ENCODE measurements around the gene CSTA. TPM values are rescaled to one million over a fixed set of nuclear protein-coding genes. Genes with fewer than 3 reads are reported as not detected.

Gene CSTA
- total RNA-seq, 1 donor from 2014 or later: not detected

GRCh38 chr3:122353215-122353614, 28.2 kb downstream of the CSTA start:
- Mint-ChIP-seq H3K36me3 (ENCODE audit: low read depth) (no peaks in the 10 kb centered on the region), H3K4me3 (no peak overlapping the region)

DNA sequence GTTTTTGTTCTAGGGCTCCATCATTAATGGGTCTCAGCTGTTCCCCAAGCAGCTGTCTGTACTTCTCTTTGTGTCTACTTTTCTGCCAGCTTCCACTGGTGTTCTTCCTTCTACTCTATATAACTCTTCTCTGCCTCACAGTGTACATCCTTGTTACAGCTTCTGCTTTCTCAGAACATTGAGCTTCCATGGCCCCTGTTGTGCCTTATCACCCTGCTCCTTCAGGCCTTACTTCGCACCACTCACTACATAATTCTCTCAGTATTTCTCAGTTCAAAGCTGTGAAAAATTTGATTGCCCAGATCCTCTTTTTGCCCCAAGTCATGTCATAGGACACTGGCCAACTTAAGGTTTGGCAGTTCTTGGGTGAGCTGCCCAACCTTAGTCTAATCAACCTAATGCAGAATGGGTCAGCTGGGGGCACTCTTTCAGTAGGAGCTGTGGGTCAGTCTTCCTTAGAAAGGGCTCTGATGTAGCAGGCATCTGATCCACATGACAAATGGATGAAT, 28.9 kb downstream of the CSTA start:
- H3K36me3 Mint-ChIP-seq (ENCODE audit: low read depth): peaks cover 2% of the 10 kb centered on the region
- no peak overlapping the region for H3K27ac Mint-ChIP-seq (ENCODE audit: unreplicated experiment)
- H3K4me3 Mint-ChIP-seq: no peak overlapping the region

More at GRCh38 chr3:122353215-122353614, 28.2 kb downstream of the CSTA start:
- H3K27me3 Mint-ChIP-seq (ENCODE audit: low read depth): no peaks in the 10 kb centered on the region
- no peak overlapping the region for H3K27ac Mint-ChIP-seq (ENCODE audit: unreplicated experiment)
- TF ChIP-seq, protein P1, sequence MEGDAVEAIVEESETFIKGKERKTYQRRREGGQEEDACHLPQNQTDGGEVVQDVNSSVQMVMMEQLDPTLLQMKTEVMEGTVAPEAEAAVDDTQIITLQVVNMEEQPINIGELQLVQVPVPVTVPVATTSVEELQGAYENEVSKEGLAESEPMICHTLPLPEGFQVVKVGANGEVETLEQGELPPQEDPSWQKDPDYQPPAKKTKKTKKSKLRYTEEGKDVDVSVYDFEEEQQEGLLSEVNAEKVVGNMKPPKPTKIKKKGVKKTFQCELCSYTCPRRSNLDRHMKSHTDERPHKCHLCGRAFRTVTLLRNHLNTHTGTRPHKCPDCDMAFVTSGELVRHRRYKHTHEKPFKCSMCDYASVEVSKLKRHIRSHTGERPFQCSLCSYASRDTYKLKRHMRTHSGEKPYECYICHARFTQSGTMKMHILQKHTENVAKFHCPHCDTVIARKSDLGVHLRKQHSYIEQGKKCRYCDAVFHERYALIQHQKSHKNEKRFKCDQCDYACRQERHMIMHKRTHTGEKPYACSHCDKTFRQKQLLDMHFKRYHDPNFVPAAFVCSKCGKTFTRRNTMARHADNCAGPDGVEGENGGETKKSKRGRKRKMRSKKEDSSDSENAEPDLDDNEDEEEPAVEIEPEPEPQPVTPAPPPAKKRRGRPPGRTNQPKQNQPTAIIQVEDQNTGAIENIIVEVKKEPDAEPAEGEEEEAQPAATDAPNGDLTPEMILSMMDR (conservative IDR thresholded peaks at IDR 0.05): no peak
- H3K9me3 Mint-ChIP-seq: no peaks in the 10 kb centered on the region
- no peak for DNase-seq (ENCODE audit: low read depth, low spot score)
- H3K4me1 Mint-ChIP-seq: no peaks in the 10 kb centered on the region

DNA sequence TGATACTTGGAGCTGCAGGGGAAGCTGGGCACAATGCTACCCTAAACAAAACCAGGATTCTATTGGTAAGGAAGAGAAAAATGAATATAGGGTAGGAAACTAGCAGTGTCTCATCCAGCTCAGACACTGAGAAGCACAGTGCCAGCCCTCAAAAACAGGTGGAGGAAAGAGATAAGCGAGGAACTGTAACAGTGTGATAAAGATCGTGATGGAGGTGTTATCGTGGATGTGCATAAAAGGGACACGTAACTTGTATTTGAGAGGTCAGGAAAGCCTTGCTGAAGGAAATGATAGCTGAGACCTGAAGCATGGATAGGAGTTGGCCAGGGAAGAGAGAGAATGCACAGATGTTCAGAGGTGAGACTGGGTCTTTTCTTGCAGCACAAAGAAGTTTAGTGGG, 30.6 kb downstream of the CSTA start:
- no peaks in the 10 kb centered on the region for H3K4me1 Mint-ChIP-seq
- DNase-seq (ENCODE audit: low read depth, low spot score): no peak
- peaks cover 2% of the 10 kb centered on the region for H3K36me3 Mint-ChIP-seq (ENCODE audit: low read depth)
- peak overlapping the region; percentile 4 for H3K27ac Mint-ChIP-seq (ENCODE audit: unreplicated experiment)
- no peaks in the 10 kb centered on the region for H3K9me3 Mint-ChIP-seq
- TF ChIP-seq, protein P1 (conservative IDR thresholded peaks at IDR 0.05): no peak
- H3K4me3 Mint-ChIP-seq: no peak overlapping the region
- no peaks in the 10 kb centered on the region for H3K27me3 Mint-ChIP-seq (ENCODE audit: low read depth)

More for the DNA sequence above, 28.9 kb downstream of the CSTA start:
- Mint-ChIP-seq H3K4me1 (no peaks in the 10 kb centered on the region), H3K9me3 (no peaks in the 10 kb centered on the region), H3K27me3 (ENCODE audit: low read depth) (no peaks in the 10 kb centered on the region)
- DNase-seq (ENCODE audit: low read depth, low spot score): no peak
- TF ChIP-seq, protein P1 (conservative IDR thresholded peaks at IDR 0.05): no peak

- Mint-ChIP-seq H3K9me3 (no peaks in the 10 kb centered on the region), H3K27ac (ENCODE audit: unreplicated experiment) (no peak overlapping the region), H3K4me1 (no peaks in the 10 kb centered on the region), H3K27me3 (ENCODE audit: low read depth) (no peaks in the 10 kb centered on the region), H3K4me3 (no peak overlapping the region), H3K36me3 (ENCODE audit: low read depth) (peaks cover 2% of the 10 kb centered on the region)
- TF ChIP-seq, protein P1 (conservative IDR thresholded peaks at IDR 0.05): peak; percentile 54
- DNase-seq (ENCODE audit: low read depth, low spot score): no peak
Measured at GRCh38 chr3:122356402-122356801, 31.4 kb downstream of the CSTA start.

- H3K9me3 Mint-ChIP-seq: no peaks in the 10 kb centered on the region
- TF ChIP-seq, protein P1 (conservative IDR thresholded peaks at IDR 0.05): no peak
- no peaks in the 10 kb centered on the region for H3K4me1 Mint-ChIP-seq
- peaks cover 2% of the 10 kb centered on the region for H3K36me3 Mint-ChIP-seq (ENCODE audit: low read depth)
- no peak overlapping the region for H3K27ac Mint-ChIP-seq (ENCODE audit: unreplicated experiment)
- no peak overlapping the region for H3K4me3 Mint-ChIP-seq
- DNase-seq (ENCODE audit: low read depth, low spot score): no peak
- H3K27me3 Mint-ChIP-seq (ENCODE audit: low read depth): no peaks in the 10 kb centered on the region
Measured at GRCh38 chr3:122357828-122358702, 33.0 kb downstream of the CSTA start.

Data from neural crest cell (in vitro differentiated cells).